AG08396 (cell line): Measurements from ENCODE around the gene NOTCH1.
A peak's percentile ranks its signal among the peaks of the same experiment; 100 is the strongest.

Source experiments
- DNase-seq: peaks from one replicate; pipeline ENCODE4 v3.0.0; 2012; ENCODE audit warnings: low spot score, mixed read lengths

The NOTCH1 gene

DNA sequence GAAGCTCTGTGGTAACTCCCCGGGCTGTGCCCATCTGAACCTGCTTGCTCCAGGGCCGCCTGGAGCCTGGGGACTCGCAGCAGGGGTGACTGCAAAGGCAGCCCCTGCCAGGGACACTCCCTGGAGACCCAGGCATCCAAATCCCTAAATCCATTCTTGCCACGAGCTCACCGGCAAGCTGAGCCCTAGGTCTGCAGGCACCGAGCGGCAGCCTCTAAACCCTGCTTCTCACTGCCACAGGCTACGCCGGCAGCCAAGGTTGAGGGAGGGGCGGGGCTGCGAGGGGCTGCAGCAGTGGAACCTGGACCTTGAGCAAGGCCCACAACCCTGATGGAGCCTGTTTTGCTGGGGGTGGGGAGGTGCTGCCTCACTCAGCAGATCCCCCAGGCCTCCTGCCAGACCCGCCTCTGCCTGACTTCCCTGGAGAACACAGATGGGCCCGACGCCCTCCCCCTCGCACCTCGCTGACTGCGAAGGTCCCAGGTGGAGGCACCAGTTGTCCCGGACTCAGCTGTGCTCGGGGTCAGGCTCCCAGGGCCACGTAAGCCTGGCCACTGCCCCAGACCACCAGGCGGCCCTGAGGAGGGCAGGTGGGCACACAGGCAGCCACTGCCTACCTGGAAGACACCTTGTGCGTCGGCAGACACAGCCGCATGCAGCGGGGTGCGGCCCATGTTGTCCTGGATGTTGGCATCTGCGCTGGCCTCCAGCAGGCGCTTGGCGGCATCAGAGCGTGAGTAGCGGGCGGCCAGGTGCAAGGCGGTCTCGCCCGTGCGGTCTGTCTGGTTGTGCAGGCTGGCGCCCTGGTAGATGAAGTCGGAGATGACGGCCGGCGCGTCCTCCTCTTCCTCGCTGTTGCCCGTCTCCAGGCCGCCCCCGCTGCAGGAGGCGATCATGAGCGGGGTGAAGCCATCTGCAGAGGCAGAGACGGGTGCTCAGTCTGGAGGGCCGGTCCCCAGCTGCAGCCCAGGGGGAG, 45.6 kb downstream of the NOTCH1 start:
- no peak for DNase-seq

- no peak for DNase-seq
Measured at GRCh38 chr9:136499071-136499934, 46.5 kb downstream of the NOTCH1 start.

- DNase-seq = no peak
Measured at GRCh38 chr9:136497916-136498695, 47.7 kb downstream of the NOTCH1 start.

DNA sequence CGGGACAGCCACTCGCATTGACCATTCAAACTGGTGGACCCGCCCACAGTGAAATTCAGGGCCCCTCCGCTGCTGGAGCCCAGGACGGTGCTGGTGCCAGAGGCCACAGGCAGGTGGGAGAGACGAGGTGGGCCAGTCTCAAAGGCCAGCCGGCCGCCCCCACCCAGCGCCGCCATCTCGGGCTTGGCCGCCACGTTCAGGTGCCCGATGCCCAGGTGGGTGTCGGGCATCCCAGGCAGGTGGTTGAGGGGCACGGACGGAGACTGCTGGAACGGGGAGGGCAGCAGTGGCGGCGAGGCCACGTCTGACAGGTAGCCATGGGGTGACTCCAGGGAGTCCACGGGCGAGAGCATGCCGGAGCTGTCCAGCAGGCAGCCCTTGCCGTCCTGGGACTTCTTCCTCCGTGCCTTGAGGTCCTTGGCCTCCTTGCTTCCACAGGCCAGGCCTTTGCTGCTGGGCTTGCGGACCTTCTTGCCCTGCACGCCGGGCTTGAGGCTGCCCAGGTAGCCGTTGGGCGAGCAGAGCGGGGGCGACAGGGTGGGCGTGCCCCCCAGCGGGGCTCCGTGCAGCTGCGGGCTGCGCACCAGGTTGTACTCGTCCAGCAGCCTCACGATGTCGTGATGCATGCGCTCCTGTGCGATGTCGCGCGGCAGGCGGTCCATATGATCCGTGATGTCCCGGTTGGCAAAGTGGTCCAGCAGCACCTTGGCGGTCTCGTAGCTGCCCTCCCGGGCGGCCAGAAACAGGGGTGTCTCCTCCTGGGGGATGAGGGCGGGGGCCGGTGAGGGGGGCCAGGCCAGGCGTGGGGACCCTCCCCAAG, 48.8 kb downstream of the NOTCH1 start:
- DNase-seq = no peak

- no peak for DNase-seq
Measured at GRCh38 chr9:136496181-136496580, 49.7 kb downstream of the NOTCH1 start.

DNA sequence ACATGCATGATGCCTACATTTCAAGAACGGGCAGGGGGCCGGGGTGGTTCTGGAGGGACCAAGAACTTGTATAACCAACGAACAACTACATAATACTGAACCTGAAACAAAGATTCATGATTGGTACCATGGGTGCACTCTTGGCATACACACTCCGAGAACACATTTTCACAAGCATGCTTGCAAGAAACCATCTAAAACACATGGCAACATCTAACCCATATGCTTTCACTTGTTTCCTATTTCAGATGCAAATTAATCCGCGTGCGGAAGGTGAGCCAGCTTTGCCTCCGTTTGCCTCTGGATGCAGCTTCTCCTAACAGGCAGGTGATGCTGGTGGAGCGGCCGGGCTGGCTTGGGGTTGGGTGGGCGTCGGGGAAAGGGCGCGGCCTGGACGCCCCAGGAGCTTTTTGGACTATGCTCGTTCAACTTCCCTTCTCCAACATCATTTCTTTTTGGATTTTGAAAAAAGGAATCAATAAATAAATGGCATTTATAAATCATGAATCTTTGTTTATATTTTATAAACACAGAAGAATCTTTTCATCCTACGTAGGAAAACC, 50.5 kb downstream of the NOTCH1 start:
- no peak for DNase-seq

DNA sequence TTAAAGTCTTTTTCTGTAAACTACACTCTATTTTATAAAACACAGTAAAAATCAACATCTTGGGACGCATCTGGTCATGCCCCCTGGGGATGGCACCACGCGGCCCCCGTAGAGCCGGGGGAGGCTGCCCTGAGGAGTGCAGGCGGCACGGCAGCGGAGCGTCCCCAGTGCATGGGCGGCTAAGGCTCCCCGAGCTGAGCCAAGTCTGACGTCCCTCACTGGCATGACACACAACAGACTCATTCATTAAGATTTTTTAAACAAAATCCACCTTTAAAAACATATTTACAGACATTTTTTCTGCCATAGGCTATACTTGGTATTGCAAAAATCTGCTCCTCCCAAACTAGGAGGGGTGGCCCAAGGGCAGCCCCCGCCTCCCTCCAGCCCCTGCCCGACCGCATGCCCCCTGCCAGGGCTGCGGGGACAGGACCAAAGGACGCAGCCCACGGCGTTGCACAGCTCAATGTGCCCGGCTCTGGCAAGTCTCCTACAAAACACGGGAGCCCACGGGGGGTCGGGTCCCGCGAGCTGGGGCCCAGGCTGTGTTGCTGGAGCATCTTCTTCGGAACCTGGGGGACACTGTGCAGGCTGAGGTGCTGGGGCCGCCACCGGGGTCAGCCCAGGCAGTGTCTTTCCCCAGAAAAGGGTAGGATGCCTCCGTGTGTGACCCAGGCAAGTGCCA, 51.2 kb downstream of the NOTCH1 start:
- peak; percentile 53 for DNase-seq

DNA sequence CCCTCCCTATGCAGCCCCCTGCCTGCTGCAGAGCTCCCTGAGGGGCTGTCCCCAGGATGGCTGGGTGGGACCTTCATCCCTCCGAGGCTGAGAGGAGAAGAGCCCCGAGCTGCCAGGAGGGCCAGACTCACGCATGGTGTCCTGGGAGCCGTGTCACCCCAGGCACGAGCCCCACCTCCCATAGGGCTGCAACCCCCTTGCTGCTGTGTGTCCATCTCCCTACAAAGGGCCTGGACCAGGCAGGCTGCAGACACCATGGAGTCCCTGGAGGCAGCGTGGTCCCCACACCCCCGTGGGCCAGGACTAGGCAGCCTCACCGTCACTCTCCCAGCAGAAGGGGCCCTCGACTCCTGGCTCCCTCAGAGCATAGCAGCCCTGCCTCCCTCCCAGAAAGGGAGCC, 51.8 kb downstream of the NOTCH1 start:
- no peak for DNase-seq

GRCh38 chr9:136493567-136493971, 52.3 kb downstream of the NOTCH1 start:
- no peak for DNase-seq

DNA sequence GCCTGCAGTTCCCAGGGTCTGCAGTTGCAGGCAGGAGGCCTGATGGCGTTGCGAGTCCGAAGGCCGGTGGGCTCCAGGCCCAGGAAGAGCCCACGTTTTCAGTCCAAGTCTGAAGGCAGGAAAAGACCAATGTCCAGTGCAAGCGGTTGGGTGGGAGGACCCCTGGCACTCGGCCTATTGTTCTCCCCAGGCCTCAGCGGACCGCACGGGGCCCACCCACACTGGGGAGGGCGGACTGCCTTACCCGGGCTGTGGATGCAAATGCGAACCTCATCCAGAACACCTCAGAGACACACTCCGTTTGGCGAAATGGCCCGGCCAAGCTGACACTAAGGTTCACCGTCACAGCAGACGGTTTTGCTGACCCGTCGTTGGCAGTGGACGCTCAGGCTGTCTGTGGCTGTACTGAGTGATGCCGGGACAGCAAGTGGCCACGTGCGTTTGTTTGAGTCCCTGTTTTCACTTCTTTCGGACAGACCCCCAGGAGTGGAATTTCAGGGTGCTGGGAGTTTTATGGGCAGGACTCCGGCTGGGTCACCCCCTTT, 52.8 kb downstream of the NOTCH1 start:
- no peak for DNase-seq

GRCh38 chr9:136489731-136490130, 56.1 kb downstream of the NOTCH1 start:
- DNase-seq = no peak

DNA sequence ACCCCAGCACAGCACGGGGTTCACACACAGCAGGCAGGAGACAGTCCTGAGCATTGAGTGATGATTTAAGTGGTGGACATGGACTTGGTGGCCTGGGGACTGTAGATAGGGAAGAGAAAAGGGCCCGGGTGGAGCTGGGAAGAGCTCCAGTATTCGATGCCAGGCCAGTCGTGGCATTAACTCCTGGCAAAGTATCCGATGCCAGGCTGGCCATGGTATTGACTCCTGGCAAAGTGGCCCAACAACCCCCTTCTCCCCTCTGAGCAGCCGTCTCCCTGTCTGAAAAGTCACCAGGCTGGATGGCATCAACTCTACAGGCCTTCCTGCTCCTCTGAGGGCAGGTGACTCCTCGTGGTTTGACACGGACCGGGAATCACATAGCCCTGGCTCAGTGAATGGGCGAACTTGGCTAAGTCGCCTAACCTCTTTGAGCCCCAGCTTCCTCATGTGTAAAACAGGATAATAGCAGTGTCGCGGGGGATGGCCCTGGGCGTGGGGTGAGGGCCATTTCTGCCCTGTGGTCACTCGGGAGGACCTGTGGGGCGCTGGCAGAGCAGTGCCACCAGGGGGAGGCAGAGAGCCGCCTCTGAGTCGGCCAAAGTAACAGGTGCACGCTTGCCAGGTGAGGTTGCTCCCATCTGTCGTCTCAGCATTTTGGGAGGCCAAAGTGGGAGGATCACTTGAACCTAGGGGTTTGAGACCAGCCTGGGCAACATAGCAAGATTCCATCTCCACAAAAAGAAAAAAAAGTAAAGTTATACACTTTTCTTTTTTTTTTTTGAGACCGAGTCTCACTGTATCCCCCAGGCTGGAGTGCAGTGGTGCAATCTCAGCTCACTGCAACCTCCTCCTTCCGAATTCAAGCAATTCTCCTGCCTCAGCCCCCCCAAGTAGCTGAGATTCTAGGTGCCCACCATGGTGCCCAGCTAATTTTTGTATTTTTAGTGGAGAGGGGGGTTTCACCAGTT, 57.3 kb downstream of the NOTCH1 start:
- DNase-seq = peak; percentile 64

GRCh38 chr9:136487672-136488071, 58.2 kb downstream of the NOTCH1 start:
- DNase-seq = no peak

DNA sequence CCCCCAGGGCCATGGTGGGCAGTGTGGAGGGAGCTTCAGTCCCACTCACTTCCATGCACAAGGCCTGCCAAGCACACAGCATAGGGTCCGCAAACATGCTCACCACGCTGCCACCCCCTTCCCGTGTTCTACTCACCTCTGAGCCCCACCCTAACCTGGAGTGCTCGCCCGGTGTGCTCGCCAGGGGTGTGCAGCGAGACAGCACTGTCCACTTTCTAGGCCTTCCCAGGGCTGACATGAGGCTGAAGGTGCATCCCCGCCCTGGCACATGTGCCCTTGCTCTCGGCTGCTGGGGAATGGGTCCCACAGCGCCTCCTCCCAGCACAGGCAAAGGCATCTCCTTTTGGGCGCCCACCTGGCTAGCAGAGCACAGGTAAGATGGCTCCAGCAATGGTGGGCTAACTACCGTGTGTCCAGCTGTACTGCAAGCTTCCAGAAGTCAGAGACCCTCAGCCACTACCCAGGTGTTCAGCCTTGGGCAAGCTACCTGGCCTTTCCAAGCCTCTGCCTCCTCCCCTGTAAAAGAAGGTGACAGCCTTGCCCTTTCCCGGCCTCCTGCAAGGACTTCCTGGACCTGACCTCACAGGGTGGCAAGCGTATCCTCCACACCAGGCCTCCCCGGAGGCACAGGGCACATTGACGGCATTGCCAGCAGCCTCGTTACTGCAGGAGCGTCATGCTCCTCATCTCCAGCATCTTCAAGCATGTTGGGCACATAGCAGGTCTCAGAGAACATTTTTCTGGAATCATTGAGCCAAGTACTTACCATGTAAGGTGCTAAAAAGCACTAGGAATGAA, 58.8 kb downstream of the NOTCH1 start:
- no peak for DNase-seq

- no peak for DNase-seq
Measured at GRCh38 chr9:136486131-136486530, 59.7 kb downstream of the NOTCH1 start.

DNA sequence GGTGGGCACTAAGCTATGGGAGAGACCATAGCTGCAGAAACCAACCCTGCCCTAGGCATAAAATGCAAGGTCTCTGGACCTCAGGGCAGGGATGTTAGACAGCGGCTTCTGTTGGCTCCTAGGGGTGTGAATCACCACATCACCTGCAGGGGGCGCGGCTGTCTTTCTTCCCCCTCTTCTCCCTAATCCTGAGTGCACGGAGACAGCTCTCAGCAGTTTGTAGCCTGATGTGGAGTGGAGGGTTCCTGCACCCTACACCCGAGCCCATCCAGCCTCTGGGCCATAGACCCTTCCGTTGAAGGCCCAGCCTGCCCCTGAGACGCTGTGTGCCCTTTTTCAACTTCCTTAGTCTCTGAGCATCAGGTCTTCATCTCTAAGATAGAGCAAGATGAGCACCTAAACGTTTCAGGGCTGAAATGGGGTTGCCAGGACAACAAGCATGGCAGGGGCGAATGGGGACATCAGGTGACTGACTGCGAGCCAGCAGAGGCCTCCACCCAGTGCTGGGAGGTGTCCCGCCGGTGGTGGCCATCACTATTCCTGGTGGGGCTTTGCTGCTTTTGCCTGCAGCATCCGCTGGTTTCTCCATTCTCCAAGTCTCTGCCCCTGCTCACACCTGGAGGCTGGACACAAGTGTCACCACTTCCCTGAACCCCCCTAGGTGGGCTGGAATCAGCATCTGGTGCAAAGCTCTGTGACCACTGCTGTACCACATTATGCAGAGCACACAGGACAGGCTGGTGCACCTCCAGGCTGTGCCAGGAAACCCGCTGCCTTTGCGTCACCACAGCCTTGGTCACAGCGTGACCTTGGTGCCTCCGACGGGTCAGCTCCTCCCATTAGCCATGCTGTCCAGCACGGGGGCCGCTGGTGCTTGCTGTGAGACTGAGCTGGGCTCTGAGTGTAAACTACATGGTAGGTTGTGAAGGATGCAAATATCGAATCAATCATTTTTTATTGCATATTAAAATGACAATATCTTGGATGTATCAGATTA, 60.5 kb downstream of the NOTCH1 start:
- DNase-seq = peak; percentile 83
